ENCODE results near the gene C1QA. TPM values are rescaled to one million over a fixed set of nuclear protein-coding genes. Genes with fewer than 3 reads are reported as not detected.

The C1QA gene
- 100 to 1,000 TPM in 1 of 2 donors, 10 to 100 TPM in 1; 37.9 to 107 TPM for total RNA-seq

- Histone ChIP-seq H3K36me3 (no peaks in the 10 kb centered on the region), H3K27ac (no peak within 1 kb of the TSS), H3K4me3 (peak within 1 kb of the TSS; percentile 9 to 32), H3K4me1 (no peaks in the 10 kb centered on the region), H3K9me3 (no peaks in the 10 kb centered on the region), H3K27me3 (no peaks in the 10 kb centered on the region)
- DNase-seq (ENCODE audit: low spot score), result peak; percentile 62
- TF ChIP-seq CTCF (IDR thresholded peaks at IDR 0.05), result no peak
Measured at GRCh38 chr1:22636353-22636752, at the start of gene C1QA. TSS of gene C1QA (plus strand) at chr1:22636628. CDS start at chr1:22637617, 989 bp downstream.

- Histone ChIP-seq H3K27me3 (no peaks in the 10 kb centered on the region), H3K9me3 (no peaks in the 10 kb centered on the region), H3K4me1 (peaks cover 0 to 9% of the 10 kb centered on the region in 2 donors), H3K36me3 (no peaks in the 10 kb centered on the region), H3K27ac (no peak overlapping the region), H3K4me3 (no peak overlapping the region)
- no peak for TF ChIP-seq CTCF (IDR thresholded peaks at IDR 0.05)
- DNase-seq (ENCODE audit: low spot score), result no peak
Measured at GRCh38 chr1:22587247-22587646, 49.2 kb upstream of the C1QA start.

GRCh38 chr1:22588899-22589422 is 47.5 kb upstream of the C1QA start:
- Histone ChIP-seq H3K27me3 (peaks cover 5 to 7% of the 10 kb centered on the region in 2 donors), H3K36me3 (no peaks in the 10 kb centered on the region), H3K4me1 (no peaks in the 10 kb centered on the region), H3K9me3 (no peaks in the 10 kb centered on the region), H3K27ac (no peak overlapping the region), H3K4me3 (no peak overlapping the region)
- no peak for DNase-seq (ENCODE audit: low spot score)
- no peak for TF ChIP-seq CTCF (IDR thresholded peaks at IDR 0.05)

GRCh38 chr1:22591576-22591975 is 44.9 kb upstream of the C1QA start:
- no peaks in the 10 kb centered on the region for H3K9me3 ChIP-seq
- H3K27me3 ChIP-seq, result peaks cover 5 to 7% of the 10 kb centered on the region in 2 donors

GRCh38 chr1:22592051-22592450 is 44.4 kb upstream of the C1QA start:
- peaks cover 5 to 7% of the 10 kb centered on the region in 2 donors for H3K27me3 ChIP-seq
- no peak for DNase-seq (ENCODE audit: low spot score)
- H3K27ac ChIP-seq, result no peak overlapping the region
- no peaks in the 10 kb centered on the region for H3K9me3 ChIP-seq
- no peaks in the 10 kb centered on the region for H3K36me3 ChIP-seq
- TF ChIP-seq CTCF (IDR thresholded peaks at IDR 0.05), result no peak
- no peak overlapping the region for H3K4me3 ChIP-seq
- H3K4me1 ChIP-seq, result no peaks in the 10 kb centered on the region

More at GRCh38 chr1:22591576-22591975, 44.9 kb upstream of the C1QA start:
- Histone ChIP-seq H3K27ac (no peak overlapping the region), H3K4me1 (no peaks in the 10 kb centered on the region), H3K36me3 (no peaks in the 10 kb centered on the region), H3K4me3 (no peak overlapping the region)
- TF ChIP-seq CTCF (IDR thresholded peaks at IDR 0.05), result no peak
- no peak for DNase-seq (ENCODE audit: low spot score)

Data from right atrium auricular region (tissue), 2 donors.